Measurements from ENCODE around the gene SERPINB8.
"Not testable (repeated sequence)": the region's sequence is repeated elsewhere in the genome, so short reads cannot be mapped to it uniquely, and the experiment has no call there.

The SERPINB8 gene, protein sequence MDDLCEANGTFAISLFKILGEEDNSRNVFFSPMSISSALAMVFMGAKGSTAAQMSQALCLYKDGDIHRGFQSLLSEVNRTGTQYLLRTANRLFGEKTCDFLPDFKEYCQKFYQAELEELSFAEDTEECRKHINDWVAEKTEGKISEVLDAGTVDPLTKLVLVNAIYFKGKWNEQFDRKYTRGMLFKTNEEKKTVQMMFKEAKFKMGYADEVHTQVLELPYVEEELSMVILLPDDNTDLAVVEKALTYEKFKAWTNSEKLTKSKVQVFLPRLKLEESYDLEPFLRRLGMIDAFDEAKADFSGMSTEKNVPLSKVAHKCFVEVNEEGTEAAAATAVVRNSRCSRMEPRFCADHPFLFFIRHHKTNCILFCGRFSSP

DNA sequence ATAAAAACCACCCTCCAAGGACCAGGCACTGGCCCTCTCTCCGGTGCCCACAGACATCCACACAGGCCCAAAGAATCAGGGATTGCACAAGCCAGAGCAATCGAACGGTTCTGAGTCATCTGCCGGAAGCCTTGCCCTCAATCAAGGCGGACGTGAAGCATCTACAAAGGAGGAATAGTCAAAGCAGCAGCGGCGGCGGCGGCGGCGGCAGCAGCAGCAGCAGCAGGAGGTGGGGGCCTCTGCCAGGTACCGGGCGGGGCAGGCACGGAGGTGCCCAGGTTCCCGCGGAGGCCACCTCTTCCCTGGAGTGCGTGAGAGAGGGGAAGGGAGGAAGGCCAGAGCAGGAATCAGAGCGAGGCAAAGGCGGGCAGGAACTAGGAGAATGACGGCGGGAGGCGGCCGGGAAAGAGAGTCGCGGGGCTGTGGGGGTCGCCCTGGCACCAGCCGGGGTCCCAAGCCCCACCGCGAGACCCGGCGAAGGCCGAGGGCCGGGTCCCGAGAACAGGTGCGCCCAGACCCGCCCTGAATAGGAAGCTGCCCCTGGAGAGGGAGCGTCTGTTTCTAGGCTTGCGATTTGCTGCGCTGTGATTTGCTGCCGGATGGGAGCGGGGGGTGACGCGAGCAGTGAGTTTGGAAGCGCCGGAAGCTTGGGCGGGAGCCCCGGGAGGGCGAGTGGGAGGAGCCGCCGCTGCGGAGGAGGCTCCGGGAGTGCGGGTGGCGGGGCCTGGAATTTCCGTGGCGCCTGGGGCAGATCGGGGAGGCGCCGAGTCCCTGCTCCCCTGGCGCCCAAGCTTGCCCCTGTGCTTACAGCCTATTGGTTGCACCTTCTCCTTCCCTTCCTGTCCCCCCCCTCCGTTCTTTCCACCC, at the start of gene SERPINB8:
Gene SERPINB8 (plus strand): TSS at position 140 of the 867 bp plus-strand sequence. CDS start 8,228 bp downstream, outside the sequence.
- peak; percentile 73 for DNase-seq (ENCODE audit: low read depth, low spot score)
- no CpG with 5 or more reads among the region's 62 CpGs for WGBS (ENCODE audit: insufficient coverage, insufficient read length)
- Histone ChIP-seq H3K36me3 (ENCODE audit: control insufficient read depth, insufficient read depth, low read length) (no peaks in the 10 kb centered on the region), H3K9me3 (ENCODE audit: control insufficient read depth, insufficient read depth, low read length) (no peaks in the 10 kb centered on the region), H3K27ac (ENCODE audit: low read length) (no peak within 1 kb of the TSS), H3K4me3 (ENCODE audit: low read length) (peak within 1 kb of the TSS; percentile 53; the same call in 1 of the 2 replicates), H3K27me3 (ENCODE audit: control insufficient read depth, insufficient read depth, low read length) (peaks cover 8% of the 10 kb centered on the region; the same call in 1 of the 2 replicates), H3K4me1 (ENCODE audit: control insufficient read depth, insufficient read depth, low read length) (no peaks in the 10 kb centered on the region)

DNA sequence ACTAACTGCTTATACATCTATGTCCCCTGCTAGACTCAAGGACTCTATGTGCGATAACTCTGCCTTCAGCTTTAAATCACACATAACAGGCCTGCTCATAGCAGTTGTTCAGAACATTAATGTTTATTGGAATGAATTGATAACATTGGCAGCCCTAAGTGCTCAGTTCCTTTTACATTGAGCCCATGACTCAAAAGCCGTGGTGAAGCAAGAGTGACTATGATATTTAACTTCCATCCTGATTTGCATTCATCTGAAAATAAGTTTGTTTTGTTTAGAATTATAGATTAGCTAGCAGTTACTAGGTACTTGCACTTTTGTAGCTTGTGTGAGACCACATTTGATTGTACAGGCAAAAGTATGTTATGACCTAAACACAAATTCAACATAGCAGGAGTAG, 47.8 kb upstream of the SERPINB8 start:
- no peaks in the 10 kb centered on the region for H3K4me1 ChIP-seq (ENCODE audit: control insufficient read depth, insufficient read depth, low read length)
- no CpG with 5 or more reads among the region's 2 CpGs for WGBS (ENCODE audit: insufficient coverage, insufficient read length)
- H3K9me3 ChIP-seq (ENCODE audit: control insufficient read depth, insufficient read depth, low read length) = no peaks in the 10 kb centered on the region
- no peak for DNase-seq (ENCODE audit: low read depth, low spot score)
- no peaks in the 10 kb centered on the region for H3K36me3 ChIP-seq (ENCODE audit: control insufficient read depth, insufficient read depth, low read length)
- H3K27ac ChIP-seq (ENCODE audit: low read length) = no peak overlapping the region
- no peak overlapping the region for H3K4me3 ChIP-seq (ENCODE audit: low read length)
- H3K27me3 ChIP-seq (ENCODE audit: control insufficient read depth, insufficient read depth, low read length) = no peaks in the 10 kb centered on the region

DNA sequence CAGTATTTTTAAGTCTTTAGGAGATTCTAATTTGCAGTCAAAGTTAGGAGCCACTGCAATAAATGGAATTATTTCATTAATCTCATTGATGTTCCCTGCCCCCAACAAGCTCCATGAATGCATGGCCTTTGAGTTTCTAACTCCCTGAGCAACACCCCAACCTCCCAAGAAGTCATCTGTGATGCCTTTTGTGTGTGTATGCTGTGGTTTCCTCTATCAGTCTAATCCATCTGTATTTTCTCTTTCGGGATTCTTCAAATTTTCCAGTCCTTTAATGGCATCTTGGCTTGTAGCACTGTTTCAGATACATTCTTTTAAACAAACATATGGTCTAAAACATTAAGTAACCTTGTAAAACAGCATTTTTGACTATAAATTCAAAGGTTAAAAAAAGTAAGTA, 45.3 kb upstream of the SERPINB8 start:
- WGBS (ENCODE audit: insufficient coverage, insufficient read length) = no CpG with 5 or more reads among the region's 1 CpG
- H3K27me3 ChIP-seq (ENCODE audit: control insufficient read depth, insufficient read depth, low read length) = no peaks in the 10 kb centered on the region
- no peaks in the 10 kb centered on the region for H3K36me3 ChIP-seq (ENCODE audit: control insufficient read depth, insufficient read depth, low read length)
- no peaks in the 10 kb centered on the region for H3K4me1 ChIP-seq (ENCODE audit: control insufficient read depth, insufficient read depth, low read length)
- no peak overlapping the region for H3K4me3 ChIP-seq (ENCODE audit: low read length)
- no peaks in the 10 kb centered on the region for H3K9me3 ChIP-seq (ENCODE audit: control insufficient read depth, insufficient read depth, low read length)
- DNase-seq (ENCODE audit: low read depth, low spot score) = no peak
- no peak overlapping the region for H3K27ac ChIP-seq (ENCODE audit: low read length)

DNA sequence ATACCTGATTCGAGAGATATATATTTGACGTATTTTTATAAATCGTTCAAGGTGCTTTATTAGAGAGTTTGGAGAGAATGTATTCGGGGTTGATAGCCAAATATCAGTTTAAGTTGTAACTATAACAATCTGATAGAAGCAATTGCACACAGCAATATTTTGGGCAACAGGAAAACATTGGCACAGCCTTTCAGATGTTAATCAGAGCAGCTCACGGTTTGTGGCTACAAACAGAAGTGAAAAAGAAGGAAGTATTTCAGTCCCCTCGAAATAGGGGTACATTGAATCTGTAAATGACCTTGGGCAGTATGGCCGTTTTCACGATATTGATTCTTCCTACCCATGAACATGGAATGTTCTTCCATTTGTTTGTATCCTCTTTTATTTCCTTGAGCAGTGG, 41.5 kb upstream of the SERPINB8 start:
- Histone ChIP-seq H3K27me3 (ENCODE audit: control insufficient read depth, insufficient read depth, low read length) (no peaks in the 10 kb centered on the region), H3K36me3 (ENCODE audit: control insufficient read depth, insufficient read depth, low read length) (no peaks in the 10 kb centered on the region), H3K9me3 (ENCODE audit: control insufficient read depth, insufficient read depth, low read length) (no peaks in the 10 kb centered on the region), H3K4me3 (ENCODE audit: low read length) (no peak overlapping the region), H3K4me1 (ENCODE audit: control insufficient read depth, insufficient read depth, low read length) (no peaks in the 10 kb centered on the region), H3K27ac (ENCODE audit: low read length) (no peak overlapping the region)
- DNase-seq (ENCODE audit: low read depth, low spot score) = no peak
- 100% methylated on average over 4 of the region's 8 CpGs for WGBS (ENCODE audit: insufficient coverage, insufficient read length)

DNA sequence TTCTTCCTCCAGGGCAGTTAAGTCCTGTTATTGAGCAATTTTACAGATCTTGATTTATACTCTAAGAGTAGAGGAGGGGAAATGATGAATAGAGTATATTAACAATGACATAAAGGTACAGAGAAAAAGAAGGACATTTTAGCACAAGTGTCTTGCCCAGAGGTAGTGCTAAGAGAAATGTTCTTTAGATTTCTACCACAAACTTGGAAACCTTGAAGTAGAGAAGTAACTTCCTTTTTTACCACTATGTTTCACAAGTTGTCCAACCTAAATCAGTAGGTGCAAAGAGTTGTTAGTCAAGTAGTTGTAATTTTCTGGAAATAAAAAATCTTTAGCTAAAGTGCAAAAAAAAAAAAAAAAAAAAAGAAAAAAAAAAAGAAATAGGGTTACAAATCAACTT, 40.5 kb upstream of the SERPINB8 start:
- H3K36me3 ChIP-seq (ENCODE audit: control insufficient read depth, insufficient read depth, low read length); DNase-seq (ENCODE audit: low read depth, low spot score); H3K27me3 ChIP-seq (ENCODE audit: control insufficient read depth, insufficient read depth, low read length); H3K27ac ChIP-seq (ENCODE audit: low read length); H3K4me1 ChIP-seq (ENCODE audit: control insufficient read depth, insufficient read depth, low read length); H3K4me3 ChIP-seq (ENCODE audit: low read length); H3K9me3 ChIP-seq (ENCODE audit: control insufficient read depth, insufficient read depth, low read length): not testable (repeated sequence)

DNA sequence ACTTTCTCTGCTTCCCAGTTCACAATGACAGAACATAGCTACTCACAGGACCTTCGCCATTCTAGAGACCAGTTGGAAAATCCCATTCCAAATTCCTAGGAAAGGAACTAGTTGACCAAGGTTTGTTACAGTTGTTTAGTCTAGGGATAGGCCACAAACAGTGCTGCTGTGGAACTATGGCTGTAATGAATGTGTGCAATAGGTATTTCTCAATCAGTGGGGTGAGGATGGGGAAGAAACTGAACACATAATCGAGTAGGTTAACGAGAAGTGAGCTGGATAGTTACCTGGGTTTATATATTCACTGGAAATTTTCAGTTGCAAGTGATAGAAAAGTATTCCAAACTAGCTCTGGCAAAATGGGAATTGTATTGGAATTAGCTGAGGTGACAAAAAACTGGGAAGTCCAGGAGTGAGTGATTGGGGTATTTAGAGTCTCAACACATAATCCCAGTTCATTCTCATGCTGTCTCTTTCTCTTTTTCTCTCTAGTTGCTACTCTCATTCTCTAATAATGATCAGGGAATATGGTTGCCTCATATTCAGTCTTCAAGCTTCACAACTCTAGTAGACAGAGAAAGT, 39.0 kb upstream of the SERPINB8 start:
- Histone ChIP-seq H3K36me3 (ENCODE audit: control insufficient read depth, insufficient read depth, low read length) (no peaks in the 10 kb centered on the region), H3K4me3 (ENCODE audit: low read length) (no peak overlapping the region), H3K9me3 (ENCODE audit: control insufficient read depth, insufficient read depth, low read length) (no peaks in the 10 kb centered on the region), H3K27me3 (ENCODE audit: control insufficient read depth, insufficient read depth, low read length) (no peaks in the 10 kb centered on the region), H3K4me1 (ENCODE audit: control insufficient read depth, insufficient read depth, low read length) (no peaks in the 10 kb centered on the region), H3K27ac (ENCODE audit: low read length) (no peak overlapping the region)
- WGBS (ENCODE audit: insufficient coverage, insufficient read length) = no CpG with 5 or more reads among the region's 3 CpGs
- DNase-seq (ENCODE audit: low read depth, low spot score) = no peak

DNA sequence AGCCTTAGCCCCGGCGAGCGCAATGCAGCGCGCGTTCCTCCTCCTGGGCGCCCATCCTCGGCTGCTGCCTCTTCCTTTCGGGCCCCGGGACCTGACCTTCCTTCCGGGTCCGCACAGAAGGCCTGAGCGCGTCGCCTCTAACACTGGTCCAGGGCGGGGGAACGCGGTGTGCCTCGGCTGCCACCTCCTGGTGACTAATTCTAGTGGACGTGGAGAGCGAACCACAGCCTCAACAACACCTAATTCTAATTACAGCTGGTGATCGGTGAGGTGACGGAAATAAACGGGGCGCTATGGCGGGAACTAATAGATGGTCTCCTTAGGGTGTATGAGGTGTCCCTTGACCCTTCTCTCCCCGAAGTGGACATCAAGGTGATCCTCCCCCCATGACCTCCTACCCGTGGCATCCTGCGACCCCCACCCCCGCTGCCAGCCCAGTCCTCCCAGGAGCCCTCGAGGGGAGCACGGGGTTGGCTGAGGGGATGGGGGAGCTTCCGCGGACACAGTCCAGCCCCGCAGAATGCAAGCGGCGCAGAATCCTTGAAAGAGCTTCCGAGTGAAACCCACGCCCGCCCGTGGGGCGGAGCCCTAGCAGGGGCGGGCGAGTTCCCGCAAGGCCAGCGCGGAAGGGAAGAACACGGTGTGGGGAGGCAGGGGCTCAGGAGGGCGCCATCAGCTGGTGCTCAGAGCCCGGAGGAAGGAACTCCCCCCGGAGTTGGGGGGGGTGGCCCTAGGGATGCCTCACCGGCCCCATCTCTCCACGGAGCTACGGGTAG, 33.5 kb upstream of the SERPINB8 start:
- Histone ChIP-seq H3K27ac (ENCODE audit: low read length) (no peak overlapping the region), H3K9me3 (ENCODE audit: control insufficient read depth, insufficient read depth, low read length) (no peaks in the 10 kb centered on the region), H3K36me3 (ENCODE audit: control insufficient read depth, insufficient read depth, low read length) (no peaks in the 10 kb centered on the region), H3K4me3 (ENCODE audit: low read length) (peak overlapping the region; percentile 47; the same call in 1 of the 2 replicates), H3K4me1 (ENCODE audit: control insufficient read depth, insufficient read depth, low read length) (no peaks in the 10 kb centered on the region), H3K27me3 (ENCODE audit: control insufficient read depth, insufficient read depth, low read length) (peaks cover 7% of the 10 kb centered on the region)
- WGBS (ENCODE audit: insufficient coverage, insufficient read length) = no CpG with 5 or more reads among the region's 54 CpGs
- DNase-seq (ENCODE audit: low read depth, low spot score) = peak; percentile 70

DNA sequence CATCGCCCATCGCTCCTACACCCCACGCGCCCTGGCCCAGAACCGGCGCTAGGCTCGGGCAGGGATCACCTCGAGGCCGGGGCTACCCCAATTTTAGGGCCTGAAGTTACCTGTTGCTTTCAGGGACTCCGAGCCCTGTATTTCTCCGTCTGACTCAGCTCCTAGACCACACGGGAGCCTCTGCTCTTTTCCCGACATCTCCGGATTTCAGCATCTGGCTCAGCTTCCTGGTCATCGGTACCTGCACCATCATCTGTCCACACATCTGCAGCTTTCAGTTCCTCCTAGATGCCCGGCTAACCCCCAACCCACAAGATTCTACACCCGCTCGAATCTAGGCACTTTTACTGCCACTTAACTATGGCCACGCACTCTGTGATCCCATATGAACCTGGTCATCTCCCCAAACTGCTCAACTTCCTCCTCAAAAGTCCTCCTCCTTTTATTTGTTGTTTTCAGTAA, 32.9 kb upstream of the SERPINB8 start:
- Histone ChIP-seq H3K36me3 (ENCODE audit: control insufficient read depth, insufficient read depth, low read length) (no peaks in the 10 kb centered on the region), H3K4me1 (ENCODE audit: control insufficient read depth, insufficient read depth, low read length) (no peaks in the 10 kb centered on the region), H3K27me3 (ENCODE audit: control insufficient read depth, insufficient read depth, low read length) (peaks cover 7% of the 10 kb centered on the region), H3K9me3 (ENCODE audit: control insufficient read depth, insufficient read depth, low read length) (no peaks in the 10 kb centered on the region), H3K27ac (ENCODE audit: low read length) (no peak overlapping the region), H3K4me3 (ENCODE audit: low read length) (peak overlapping the region; percentile 47; the same call in 1 of the 2 replicates)
- no CpG with 5 or more reads among the region's 19 CpGs for WGBS (ENCODE audit: insufficient coverage, insufficient read length)
- DNase-seq (ENCODE audit: low read depth, low spot score) = no peak

DNA sequence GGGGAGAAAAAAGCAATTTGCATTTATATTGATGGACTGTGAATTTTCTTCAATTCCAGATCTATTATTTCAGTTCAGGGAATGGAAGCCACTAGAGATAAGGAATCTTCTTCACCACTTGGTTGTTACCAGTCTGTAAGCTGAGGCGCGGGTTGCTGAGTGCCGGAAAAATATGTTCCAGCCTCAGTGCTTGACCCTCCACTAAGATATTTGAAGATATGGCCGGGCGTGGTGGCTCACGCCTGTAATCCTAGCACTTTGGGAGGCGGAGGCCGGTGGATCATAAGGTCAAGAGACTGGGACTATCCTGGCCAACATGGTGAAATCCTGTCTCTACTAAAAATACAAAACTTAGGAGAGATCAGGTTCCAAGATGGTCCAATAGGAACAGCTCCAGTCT, 29.9 kb upstream of the SERPINB8 start:
- no peaks in the 10 kb centered on the region for H3K4me1 ChIP-seq (ENCODE audit: control insufficient read depth, insufficient read depth, low read length)
- DNase-seq (ENCODE audit: low read depth, low spot score) = no peak
- H3K4me3 ChIP-seq (ENCODE audit: low read length) = no peak overlapping the region
- no peaks in the 10 kb centered on the region for H3K9me3 ChIP-seq (ENCODE audit: control insufficient read depth, insufficient read depth, low read length)
- H3K27me3 ChIP-seq (ENCODE audit: control insufficient read depth, insufficient read depth, low read length) = peaks cover 7% of the 10 kb centered on the region
- WGBS (ENCODE audit: insufficient coverage, insufficient read length) = no CpG with 5 or more reads among the region's 8 CpGs
- no peak overlapping the region for H3K27ac ChIP-seq (ENCODE audit: low read length)
- H3K36me3 ChIP-seq (ENCODE audit: control insufficient read depth, insufficient read depth, low read length) = no peaks in the 10 kb centered on the region

DNA sequence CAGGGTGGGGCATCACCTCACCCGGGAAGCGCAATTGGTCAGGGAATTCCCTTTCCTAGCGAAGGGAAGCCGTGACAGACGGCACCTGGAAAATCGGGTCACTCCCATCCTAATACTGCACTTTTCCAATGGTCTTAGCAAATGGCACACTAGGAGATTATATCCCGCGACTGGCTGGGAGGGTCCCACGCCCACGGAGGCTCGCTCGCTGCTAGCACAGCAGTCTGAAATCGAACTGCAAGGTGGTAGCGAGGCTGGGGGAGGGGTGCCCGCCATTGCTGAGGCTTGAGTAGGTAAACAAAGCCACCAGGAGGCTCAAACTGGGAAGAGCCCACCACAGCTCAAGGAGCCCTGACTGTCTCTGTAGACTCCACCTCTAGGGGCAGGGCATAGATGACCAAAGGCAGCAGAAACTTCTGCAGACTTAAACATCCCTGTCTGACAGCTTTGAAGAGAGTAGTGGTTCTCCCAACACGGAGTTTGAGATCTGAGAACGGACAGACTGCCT, 29.3 kb upstream of the SERPINB8 start:
- not testable (repeated sequence) for H3K4me3 ChIP-seq (ENCODE audit: low read length); H3K36me3 ChIP-seq (ENCODE audit: control insufficient read depth, insufficient read depth, low read length); H3K4me1 ChIP-seq (ENCODE audit: control insufficient read depth, insufficient read depth, low read length); H3K9me3 ChIP-seq (ENCODE audit: control insufficient read depth, insufficient read depth, low read length); DNase-seq (ENCODE audit: low read depth, low spot score); H3K27ac ChIP-seq (ENCODE audit: low read length); H3K27me3 ChIP-seq (ENCODE audit: control insufficient read depth, insufficient read depth, low read length)
- no CpG with 5 or more reads among the region's 17 CpGs for WGBS (ENCODE audit: insufficient coverage, insufficient read length)

Measured in iPS DF 6.9 (cell line).